NCI-H748 (cell line): Measurements from ENCODE around the gene SLC27A4.

Source experiments
- DNase-seq: peaks from one replicate; lab custom pipeline; 2025; ENCODE audit not compliant: unreplicated experiment; lab: John Stamatoyannopoulos, UW

Gene SLC27A4

DNA sequence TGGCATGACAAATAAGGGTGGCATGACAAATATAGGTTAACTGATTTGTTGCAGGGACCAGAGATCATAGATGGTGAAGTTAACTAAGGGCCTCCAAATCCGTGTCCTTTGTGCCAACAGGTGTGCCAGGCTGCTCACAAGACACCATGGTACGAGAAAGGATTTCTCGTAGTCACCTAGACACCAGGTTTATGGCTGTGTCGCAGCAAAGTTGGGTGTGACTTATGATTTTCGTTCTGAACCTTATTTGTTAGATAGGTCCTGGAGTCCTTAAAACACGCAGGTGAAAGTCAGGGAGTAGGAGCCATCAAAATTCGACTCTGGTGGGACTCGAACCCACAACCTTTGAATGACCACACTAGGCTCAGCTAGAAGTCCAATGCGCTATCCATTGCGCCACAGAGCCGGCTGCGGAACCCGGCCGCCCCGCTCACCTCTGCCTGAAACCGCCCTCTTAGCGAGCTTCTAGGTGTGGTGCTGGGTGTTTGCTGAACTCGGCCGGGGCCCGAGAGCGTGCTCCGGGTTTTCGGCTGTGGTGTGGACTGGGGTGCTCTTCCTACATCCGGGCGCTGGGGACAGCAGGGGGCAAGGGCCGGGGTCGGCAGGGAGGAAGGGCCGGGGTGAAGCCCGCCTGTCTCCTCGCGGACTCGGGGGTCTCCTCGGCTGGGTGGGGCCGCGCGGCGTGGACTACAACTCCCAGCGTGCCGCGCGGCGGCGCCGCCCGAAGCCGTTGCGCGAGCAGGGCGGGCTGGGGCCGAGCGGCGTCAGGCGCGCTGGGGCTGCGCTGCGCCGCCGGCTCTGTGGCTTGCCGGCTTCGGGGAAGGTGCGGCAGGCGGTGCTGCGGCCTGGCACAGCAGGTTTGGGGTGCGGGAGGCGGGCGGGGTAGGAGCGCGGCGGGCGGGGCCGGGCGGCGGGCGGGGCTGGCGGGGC lies at the start of gene SLC27A4:
TSS of gene SLC27A4 (plus strand) at position 767 of the 930 bp plus-strand sequence. CDS start 2,606 bp downstream, outside the sequence.
- DNase-seq, result peak; percentile 90

- no peak for DNase-seq
Observed at GRCh38 chr9:128292009-128292408, 48.3 kb upstream of the SLC27A4 start.

DNA sequence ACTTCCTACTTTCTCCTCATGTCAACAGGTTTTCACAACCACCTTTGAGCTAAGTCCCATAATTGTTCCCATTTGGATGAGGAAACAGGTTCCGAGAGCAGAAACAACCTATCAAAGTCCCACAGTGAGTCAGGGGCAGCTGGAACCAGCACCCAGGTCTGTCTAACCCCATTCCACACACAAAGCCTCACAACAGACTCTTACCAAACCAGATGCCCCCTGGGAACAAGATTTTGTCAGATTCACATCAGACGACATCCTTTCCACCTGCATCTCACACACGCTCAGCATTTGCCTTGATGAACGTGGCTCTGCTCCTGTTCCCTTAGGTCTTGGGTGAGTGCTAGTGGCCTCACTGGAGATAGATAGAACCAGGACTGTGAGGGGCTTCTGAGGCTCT lies 47.2 kb upstream of the SLC27A4 start:
- DNase-seq, result no peak

DNA sequence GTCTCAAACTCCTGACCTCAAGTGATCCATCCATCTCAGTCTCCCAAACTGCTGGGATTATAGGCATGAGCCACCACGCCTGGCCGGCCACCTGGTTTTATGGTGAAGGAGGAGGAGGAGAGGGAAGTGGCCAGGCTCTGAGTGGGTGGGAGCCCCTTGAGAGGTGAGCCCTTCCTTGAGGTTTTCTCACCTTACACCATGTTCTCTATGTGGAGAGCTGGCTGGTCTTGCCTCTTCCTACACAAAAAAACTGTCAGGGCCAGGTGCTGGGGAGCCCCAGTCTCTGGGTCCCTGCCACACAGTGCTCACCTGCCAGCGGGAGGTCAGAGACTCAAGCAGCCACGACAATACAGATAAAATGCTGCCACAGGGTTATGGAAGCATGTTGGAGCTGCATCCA lies 46.2 kb upstream of the SLC27A4 start:
- no peak for DNase-seq

DNA sequence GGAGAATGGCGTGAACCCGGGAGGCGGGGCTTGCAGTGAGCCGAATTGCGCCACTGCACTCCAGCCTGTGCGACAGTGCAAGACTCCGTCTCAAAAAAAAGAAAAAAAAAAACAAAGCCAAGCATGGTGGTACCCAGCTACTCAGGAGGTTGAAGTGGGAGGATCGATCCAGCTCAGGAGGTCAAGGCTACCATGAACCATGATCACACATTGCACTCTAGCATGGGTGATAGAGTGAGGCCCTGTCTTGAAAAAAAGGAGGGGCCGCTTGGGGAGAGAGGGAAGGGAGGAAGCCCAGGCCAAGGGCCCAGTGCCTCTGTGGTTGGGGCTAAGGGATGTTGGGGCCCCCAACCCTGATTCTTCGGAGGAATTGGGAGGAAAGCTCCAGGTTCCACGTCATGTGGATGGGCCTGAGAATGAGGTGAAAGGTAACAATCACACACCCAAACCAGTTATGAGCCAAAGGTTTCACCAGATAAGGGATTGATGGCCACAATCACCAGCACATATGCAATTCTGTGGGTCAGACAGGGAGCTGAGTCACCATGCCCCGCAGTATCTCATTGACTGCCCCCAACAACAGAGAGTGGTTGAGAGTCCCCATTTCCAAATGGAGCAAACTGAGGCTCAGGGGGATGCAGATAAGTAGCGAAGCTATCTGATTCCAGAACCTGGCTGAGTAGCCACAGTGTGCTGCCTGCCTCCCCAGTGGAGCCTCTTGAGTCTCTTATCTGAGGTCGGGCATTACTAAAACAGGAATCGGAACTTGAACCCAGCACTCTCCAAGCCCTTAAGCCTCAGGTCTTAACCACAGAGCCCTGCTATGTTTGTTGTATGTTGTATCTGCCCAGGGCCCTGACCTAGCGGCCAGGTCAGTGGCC lies 43.7 kb upstream of the SLC27A4 start:
- no peak for DNase-seq

DNA sequence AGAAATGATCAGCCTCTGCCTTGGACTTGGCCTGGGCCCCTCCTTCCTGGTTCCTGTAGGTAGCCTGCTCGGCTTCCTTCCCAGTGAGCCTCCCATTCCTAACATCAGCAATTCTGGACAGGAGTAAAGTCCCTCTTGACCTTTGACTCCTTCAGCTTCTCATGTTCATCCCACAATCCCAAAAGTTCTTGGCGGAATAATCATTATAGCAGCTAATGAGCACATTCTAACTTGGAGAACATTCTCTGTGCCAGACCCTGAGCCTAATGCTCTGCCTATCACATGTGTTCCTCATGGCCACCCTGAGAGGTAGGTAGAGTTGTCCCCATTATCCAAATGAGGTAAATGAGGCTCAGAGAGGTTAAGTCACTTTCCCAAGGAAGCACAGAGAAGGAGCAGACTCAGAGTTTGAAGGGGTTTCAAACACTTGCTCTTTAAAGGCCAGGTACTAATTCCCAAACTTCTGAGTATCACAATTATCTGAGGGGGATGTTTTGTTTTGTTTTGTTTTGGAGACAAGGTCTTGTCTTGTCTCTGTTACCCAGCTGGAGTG lies 43.0 kb upstream of the SLC27A4 start:
- no peak for DNase-seq

GRCh38 chr9:128298535-128299482 lies 41.5 kb upstream of the SLC27A4 start:
- DNase-seq, result no peak

DNA sequence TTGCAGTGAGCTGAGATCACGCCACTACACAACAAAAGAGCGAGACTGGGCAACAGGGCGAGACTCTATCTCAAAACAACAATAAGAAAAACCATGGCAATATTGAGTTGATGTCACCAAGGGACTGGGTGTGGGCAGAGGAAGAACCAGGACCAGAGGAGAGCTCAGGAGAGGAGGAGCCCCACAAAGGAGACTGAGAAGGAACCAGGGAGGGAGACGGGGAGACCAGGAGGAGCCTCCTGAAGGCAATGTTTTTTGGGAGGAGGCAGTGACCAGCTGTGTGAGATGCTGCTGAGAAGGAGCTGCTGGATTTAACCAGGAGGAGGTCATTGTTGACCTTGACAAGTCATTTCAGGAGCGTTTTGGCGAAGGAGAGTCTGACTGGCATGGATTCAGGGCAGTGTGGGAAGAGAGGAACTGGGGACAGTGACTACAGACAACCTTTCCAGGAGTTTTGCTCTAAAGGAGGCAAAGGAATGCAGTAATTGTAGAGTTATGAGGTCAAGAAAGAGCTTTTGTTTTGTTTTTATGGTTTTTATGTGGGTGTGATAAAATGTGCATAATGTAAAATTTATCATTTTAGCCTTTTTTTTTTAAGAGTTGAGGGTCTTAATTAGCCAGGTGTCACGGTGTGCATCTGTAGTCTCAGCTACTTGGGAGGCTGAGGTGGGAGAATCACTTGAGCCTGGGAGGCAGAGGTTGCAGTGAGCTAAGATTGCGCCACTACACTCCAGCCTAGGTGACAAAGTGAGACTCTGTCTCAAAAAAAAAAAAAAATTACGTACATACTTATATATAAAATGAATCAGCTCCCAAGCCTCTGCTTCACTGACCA lies 36.0 kb upstream of the SLC27A4 start:
- DNase-seq, result no peak

DNA sequence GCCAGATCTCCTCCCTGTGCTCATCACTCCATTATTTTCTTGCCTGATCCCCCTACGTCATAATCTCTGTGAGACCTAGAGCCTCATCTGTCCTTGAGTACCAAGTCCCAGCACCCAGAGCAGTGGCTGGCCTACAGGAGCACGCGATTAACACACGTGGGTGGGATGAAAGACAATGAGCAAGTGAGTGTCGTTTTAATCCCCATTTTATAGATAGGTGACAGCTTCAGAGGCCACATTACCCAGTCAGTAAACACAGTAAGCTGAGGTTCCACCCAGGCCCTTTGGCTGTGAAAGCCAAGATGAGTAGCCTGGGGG lies 35.4 kb upstream of the SLC27A4 start:
- DNase-seq, result no peak

- DNase-seq, result no peak
Observed at GRCh38 chr9:128309551-128309950, 30.8 kb upstream of the SLC27A4 start.

DNA sequence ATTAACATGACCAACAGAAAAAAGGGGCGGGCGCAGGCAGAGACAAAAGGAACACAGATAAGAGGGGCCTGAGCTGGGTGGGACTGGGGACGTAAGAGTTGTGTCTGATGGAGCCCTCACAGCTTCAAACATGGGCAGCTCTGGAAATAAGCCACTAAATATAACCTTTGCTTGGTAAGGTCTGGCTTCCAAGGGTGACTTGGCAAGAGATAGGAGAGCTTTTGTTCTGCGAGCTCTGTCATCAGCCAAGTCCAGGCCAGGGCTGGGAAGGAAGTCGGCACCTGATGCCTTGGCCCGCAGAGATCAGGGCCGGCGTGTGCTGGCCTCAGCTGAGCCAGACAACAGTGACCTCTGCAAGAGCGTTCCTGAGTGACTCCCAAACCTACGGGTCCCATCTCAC lies 29.9 kb upstream of the SLC27A4 start:
- DNase-seq, result no peak

DNA sequence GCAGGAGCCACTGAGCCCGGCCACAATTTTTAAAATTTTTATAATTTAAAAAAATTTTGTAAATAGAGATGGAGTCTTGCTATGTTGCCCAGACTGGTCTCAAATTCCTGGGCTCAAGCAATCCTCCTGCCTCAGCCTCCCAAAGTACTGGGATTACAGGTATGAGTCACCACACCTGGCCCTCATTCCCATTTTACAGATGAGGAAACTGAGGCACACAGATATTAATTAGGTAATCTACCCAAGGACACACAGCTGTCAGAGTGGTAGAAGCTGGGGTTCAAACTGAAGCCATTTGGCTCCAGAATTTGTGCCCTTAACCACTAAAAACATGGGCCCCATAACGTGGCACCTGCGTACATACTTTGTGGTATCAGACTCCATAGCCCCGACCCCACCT lies 25.6 kb upstream of the SLC27A4 start:
- DNase-seq, result no peak

DNA sequence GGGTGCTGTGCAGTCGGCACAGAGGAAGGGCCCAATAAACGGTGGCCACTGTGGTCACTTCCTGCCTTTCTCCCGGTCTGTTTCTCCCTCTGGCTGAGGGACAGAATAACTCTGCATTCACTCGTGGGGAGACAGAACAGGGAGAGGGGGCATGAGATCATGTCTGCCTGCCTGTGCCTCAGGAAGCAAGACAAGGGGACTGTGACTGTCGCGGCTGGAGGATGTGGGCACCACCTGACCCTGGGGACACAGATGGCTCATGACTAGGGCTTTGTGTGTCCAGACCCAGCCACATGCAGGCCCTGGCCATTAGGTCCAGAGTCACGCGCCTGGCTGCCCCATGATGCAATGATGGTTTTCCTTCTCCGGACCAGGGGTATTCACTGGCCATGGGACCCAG lies 23.9 kb upstream of the SLC27A4 start:
- DNase-seq, result no peak

GRCh38 chr9:128317629-128318028 lies 22.7 kb upstream of the SLC27A4 start:
- no peak for DNase-seq

- no peak for DNase-seq
Observed at GRCh38 chr9:128321343-128321742, 19.0 kb upstream of the SLC27A4 start.

- DNase-seq, result no peak
Observed at GRCh38 chr9:128321879-128322403, 18.4 kb upstream of the SLC27A4 start.

- DNase-seq, result peak; percentile 96
Observed at GRCh38 chr9:128322404-128323211, 17.7 kb upstream of the SLC27A4 start, which contains the start of the genes COQ4 and TRUB2. Gene COQ4, plus strand, starts transcription at chr9:128322839. Its CDS starts 20 bp downstream, at chr9:128322859. Gene TRUB2, minus strand, starts transcription at chr9:128322447. Its CDS starts 39 bp downstream, at chr9:128322408.

DNA sequence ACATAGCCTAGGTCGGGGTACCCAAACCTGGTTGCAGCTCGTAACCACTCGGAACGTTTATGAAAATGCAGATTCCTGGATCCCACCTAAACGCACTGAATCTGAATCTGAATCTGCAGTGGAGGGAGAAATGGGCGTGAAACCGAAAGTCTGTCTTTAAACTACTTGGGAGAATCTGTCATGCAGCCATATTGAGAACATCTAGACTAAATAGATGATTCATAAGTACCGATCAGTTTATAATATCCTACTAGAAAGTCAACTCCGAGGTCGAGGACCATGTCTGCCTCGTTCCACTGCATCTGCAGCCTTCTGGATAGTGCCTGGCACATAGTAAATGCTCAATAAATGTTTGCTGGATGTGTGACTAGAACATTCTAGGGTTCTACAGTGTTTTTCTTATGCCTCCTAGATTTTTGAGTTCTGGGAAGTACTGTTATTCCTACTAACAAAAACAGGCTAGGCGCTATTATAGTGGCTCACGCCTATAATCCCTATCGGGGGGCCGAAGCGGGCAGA lies 17.1 kb upstream of the SLC27A4 start:
- DNase-seq, result no peak
